SJSA1 (cell line): ENCODE results near the gene GATAD2A. TPM values are rescaled to one million over a fixed set of nuclear protein-coding genes. Genes with fewer than 3 reads are reported as not detected.

ENCODE experiments used
- DNase-seq, 2 experiments: peaks; one replicate each; pipeline ENCODE4 v3.0.0-alpha.2; 2015 to 2020; ENCODE audit warnings: low spot score in 2 of 2, low read depth in 1 of 2
- H3K27ac ChIP-seq: fragments of 250-450 bp; sonication (Bioruptor Pico); 2 replicates; pipeline ENCODE4 v1.5.1; 2020; ENCODE audit warnings: mild to moderate bottlenecking, moderate library complexity
- H3K27me3 ChIP-seq: fragments of 250-450 bp; sonication (Bioruptor Pico); replicated peaks from 2 replicates; pipeline ENCODE4 v1.5.1; 2020; ENCODE audit warnings: mild to moderate bottlenecking, moderate library complexity
- H3K36me3 ChIP-seq: fragments of 250-450 bp; sonication (Bioruptor Pico); 2 replicates; pipeline ENCODE4 v1.5.1; 2020; ENCODE audit warnings: mild to moderate bottlenecking
- H3K4me1 ChIP-seq: fragments of 250-450 bp; sonication (Bioruptor Pico); replicated peaks from 2 replicates; pipeline ENCODE4 v1.6.1; 2021; ENCODE audit warnings: mild to moderate bottlenecking
- H3K4me3 ChIP-seq: fragments of 250-450 bp; sonication (Bioruptor Pico); 2 replicates; pipeline ENCODE4 v1.5.1; 2020; ENCODE audit warnings: mild to moderate bottlenecking
- H3K9me3 ChIP-seq: fragments of 250-450 bp; sonication (Bioruptor Pico); replicated peaks from 2 replicates; pipeline ENCODE4 v1.5.1; 2020; ENCODE audit warnings: mild to moderate bottlenecking
- total RNA-seq: library from RNA; depleted of rRNA; stranded (reverse); fragments of >200 nt; shearing (Covaris generic); gene quantifications from 2 replicates; pipeline ENCODE4 v1.2.3, GENCODE V29; 2014

The GATAD2A gene
- total RNA-seq, 1 experiment from 2014 or later = 45.9 TPM

GRCh38 chr19:19506592-19506991 is 101.1 kb downstream of the GATAD2A start:
- Histone ChIP-seq H3K36me3 (peaks cover 53% of the 10 kb centered on the region), H3K27me3 (no peaks in the 10 kb centered on the region), H3K4me1 (no peaks in the 10 kb centered on the region), H3K9me3 (no peaks in the 10 kb centered on the region), H3K27ac (no peak overlapping the region), H3K4me3 (no peak overlapping the region)
- DNase-seq = no peak

GRCh38 chr19:19507354-19507753 is 101.9 kb downstream of the GATAD2A start:
- Histone ChIP-seq H3K4me3 (no peak overlapping the region), H3K27ac (no peak overlapping the region), H3K9me3 (no peaks in the 10 kb centered on the region), H3K36me3 (peaks cover 45% of the 10 kb centered on the region), H3K27me3 (no peaks in the 10 kb centered on the region), H3K4me1 (no peaks in the 10 kb centered on the region)
- DNase-seq = no peak

GRCh38 chr19:19508217-19508616 is 102.7 kb downstream of the GATAD2A start:
- DNase-seq = no peak
- peaks cover 37% of the 10 kb centered on the region for H3K36me3 ChIP-seq
- H3K9me3 ChIP-seq = no peaks in the 10 kb centered on the region
- no peaks in the 10 kb centered on the region for H3K4me1 ChIP-seq
- no peak overlapping the region for H3K4me3 ChIP-seq
- H3K27me3 ChIP-seq = no peaks in the 10 kb centered on the region
- no peak overlapping the region for H3K27ac ChIP-seq

GRCh38 chr19:19510432-19510831 is 105.0 kb downstream of the GATAD2A start:
- no peak overlapping the region for H3K27ac ChIP-seq
- peaks cover 6% of the 10 kb centered on the region for H3K9me3 ChIP-seq
- H3K4me3 ChIP-seq = no peak overlapping the region
- peaks cover 16% of the 10 kb centered on the region for H3K36me3 ChIP-seq
- no peaks in the 10 kb centered on the region for H3K27me3 ChIP-seq
- DNase-seq = no peak
- peaks cover 4% of the 10 kb centered on the region for H3K4me1 ChIP-seq

GRCh38 chr19:19513682-19514081 is 108.2 kb downstream of the GATAD2A start:
- no peaks in the 10 kb centered on the region for H3K27me3 ChIP-seq
- peaks cover 7% of the 10 kb centered on the region for H3K4me1 ChIP-seq
- H3K9me3 ChIP-seq = peaks cover 6% of the 10 kb centered on the region
- no peak overlapping the region for H3K27ac ChIP-seq
- no peaks in the 10 kb centered on the region for H3K36me3 ChIP-seq
- H3K4me3 ChIP-seq = no peak overlapping the region
- DNase-seq = no peak

- H3K27me3 ChIP-seq = no peaks in the 10 kb centered on the region
- H3K4me3 ChIP-seq = no peak overlapping the region
- H3K4me1 ChIP-seq = peaks cover 7% of the 10 kb centered on the region
- H3K9me3 ChIP-seq = peaks cover 6% of the 10 kb centered on the region
- H3K36me3 ChIP-seq = peaks cover 3% of the 10 kb centered on the region
- no peak for DNase-seq
- no peak overlapping the region for H3K27ac ChIP-seq
Measured at GRCh38 chr19:19514215-19514657, 108.8 kb downstream of the GATAD2A start.

- Histone ChIP-seq H3K36me3 (peaks cover 9% of the 10 kb centered on the region), H3K27me3 (no peaks in the 10 kb centered on the region), H3K4me1 (peaks cover 7% of the 10 kb centered on the region), H3K27ac (peak within 1 kb of the TSS; percentile 63), H3K9me3 (peaks cover 6% of the 10 kb centered on the region), H3K4me3 (peak within 1 kb of the TSS; percentile 54)
- no peak for DNase-seq
Measured at GRCh38 chr19:19514881-19515641, 109.6 kb downstream of the GATAD2A start, which contains the start of gene TSSK6. Gene TSSK6, minus strand, starts transcription at chr19:19515548. Its CDS starts 121 bp downstream, at chr19:19515427.

GRCh38 chr19:19515642-19516519 is 110.4 kb downstream of the GATAD2A start, which contains the start of gene NDUFA13:
Gene NDUFA13, plus strand, starts transcription at chr19:19516225. Its CDS starts 14 bp downstream, at chr19:19516239.
- H3K36me3 ChIP-seq = peaks cover 15% of the 10 kb centered on the region
- H3K9me3 ChIP-seq = peaks cover 6% of the 10 kb centered on the region
- H3K27ac ChIP-seq = peak within 1 kb of the TSS; percentile 63
- H3K4me3 ChIP-seq = peak within 1 kb of the TSS; percentile 54
- peaks cover 7% of the 10 kb centered on the region for H3K4me1 ChIP-seq
- DNase-seq = peak; percentile 92 to 93
- no peaks in the 10 kb centered on the region for H3K27me3 ChIP-seq

GRCh38 chr19:19517235-19517619 is 111.8 kb downstream of the GATAD2A start:
- H3K27me3 ChIP-seq = no peaks in the 10 kb centered on the region
- H3K36me3 ChIP-seq = peaks cover 18% of the 10 kb centered on the region
- H3K4me3 ChIP-seq = no peak overlapping the region; the same call in 1 of the 2 replicates
- no peak for DNase-seq
- peaks cover 7% of the 10 kb centered on the region for H3K4me1 ChIP-seq
- H3K9me3 ChIP-seq = peaks cover 6% of the 10 kb centered on the region
- no peak overlapping the region for H3K27ac ChIP-seq

- no peak for DNase-seq
- Histone ChIP-seq H3K4me3 (no peak overlapping the region), H3K27ac (no peak overlapping the region), H3K36me3 (peaks cover 31% of the 10 kb centered on the region), H3K27me3 (no peaks in the 10 kb centered on the region), H3K4me1 (no peaks in the 10 kb centered on the region), H3K9me3 (no peaks in the 10 kb centered on the region)
Measured at GRCh38 chr19:19520989-19521388, 115.5 kb downstream of the GATAD2A start.

GRCh38 chr19:19523177-19523576 is 117.7 kb downstream of the GATAD2A start:
- no peak for DNase-seq
- H3K4me3 ChIP-seq = no peak overlapping the region
- H3K27ac ChIP-seq = no peak overlapping the region
- H3K27me3 ChIP-seq = no peaks in the 10 kb centered on the region
- H3K4me1 ChIP-seq = no peaks in the 10 kb centered on the region
- H3K9me3 ChIP-seq = no peaks in the 10 kb centered on the region
- peaks cover 48% of the 10 kb centered on the region for H3K36me3 ChIP-seq

- no peak overlapping the region for H3K27ac ChIP-seq
- no peaks in the 10 kb centered on the region for H3K4me1 ChIP-seq
- no peaks in the 10 kb centered on the region for H3K9me3 ChIP-seq
- peaks cover 53% of the 10 kb centered on the region for H3K36me3 ChIP-seq
- no peak for DNase-seq
- no peaks in the 10 kb centered on the region for H3K27me3 ChIP-seq
- H3K4me3 ChIP-seq = no peak overlapping the region
Measured at GRCh38 chr19:19524053-19524452, 118.6 kb downstream of the GATAD2A start.

GRCh38 chr19:19525611-19526380 is 120.3 kb downstream of the GATAD2A start:
- DNase-seq = no peak
- H3K4me3 ChIP-seq = no peak overlapping the region
- H3K27ac ChIP-seq = no peak overlapping the region
- H3K27me3 ChIP-seq = no peaks in the 10 kb centered on the region
- H3K36me3 ChIP-seq = peaks cover 44% of the 10 kb centered on the region
- no peaks in the 10 kb centered on the region for H3K9me3 ChIP-seq
- H3K4me1 ChIP-seq = no peaks in the 10 kb centered on the region
